ENCODE results near the gene RERE. TPM values are rescaled to one million over a fixed set of nuclear protein-coding genes. Genes with fewer than 3 reads are reported as not detected.

Gene RERE
- total RNA-seq, 2 experiments from 2014 or later: 45.8 to 57.1 TPM

GRCh38 chr1:8328271-8328670 is 489.2 kb downstream of the RERE start:
- ChIA-PET CTCF (interaction anchor here (1.4 to 1.5 kb wide), 2 partner anchors 21 to 313 kb away, joined by 4 to 5 read pairs; no protein-coding TSS in a partner anchor), POLR2A (no interaction called here)
- Mint-ChIP-seq H3K4me1 (ENCODE audit: low read depth) (no peaks in the 10 kb centered on the region), H3K36me3 (ENCODE audit: low read depth) (no peaks in the 10 kb centered on the region), H3K9me3 (no peaks in the 10 kb centered on the region), H3K27me3 (no peaks in the 10 kb centered on the region), H3K4me3 (no peak overlapping the region), H3K27ac (no peak overlapping the region)
- no peak for TF ChIP-seq CTCF (IDR thresholded peaks at IDR 0.05)
- intact Hi-C loops (cut with micrococcal nuclease): no loop called here
- ATAC-seq (no peak), DNase-seq (no peak)

DNA sequence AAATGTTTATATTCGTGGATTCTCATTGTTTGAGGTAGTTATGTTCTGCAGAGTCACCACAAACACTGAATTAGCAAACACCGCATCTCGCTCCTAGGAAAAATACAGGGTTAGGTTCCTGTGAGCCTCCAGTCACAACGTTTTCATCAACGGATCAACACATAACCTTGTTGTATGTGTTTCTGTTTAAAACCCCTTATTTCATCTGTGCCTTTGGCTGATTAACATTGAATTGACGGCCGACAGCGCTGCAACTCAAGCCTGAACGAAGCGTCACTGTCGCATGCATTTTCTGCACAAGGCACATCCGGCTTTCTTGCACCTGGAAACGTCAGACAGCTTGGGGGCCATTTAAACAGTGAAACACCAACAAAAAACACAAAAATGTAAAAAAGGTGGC is 491.2 kb downstream of the RERE start:
- Mint-ChIP-seq H3K27me3 (no peaks in the 10 kb centered on the region), H3K4me1 (ENCODE audit: low read depth) (no peaks in the 10 kb centered on the region), H3K4me3 (no peak overlapping the region), H3K27ac (no peak overlapping the region), H3K36me3 (ENCODE audit: low read depth) (no peaks in the 10 kb centered on the region), H3K9me3 (no peaks in the 10 kb centered on the region)
- TF ChIP-seq CTCF (IDR thresholded peaks at IDR 0.05): no peak
- intact Hi-C loops (cut with micrococcal nuclease): no loop called here
- ChIA-PET POLR2A (no interaction called here), CTCF (no interaction called here)
- ATAC-seq (no peak), DNase-seq (no peak)

GRCh38 chr1:8325771-8326170 is 491.7 kb downstream of the RERE start:
- POLR2A ChIA-PET: no interaction called here

DNA sequence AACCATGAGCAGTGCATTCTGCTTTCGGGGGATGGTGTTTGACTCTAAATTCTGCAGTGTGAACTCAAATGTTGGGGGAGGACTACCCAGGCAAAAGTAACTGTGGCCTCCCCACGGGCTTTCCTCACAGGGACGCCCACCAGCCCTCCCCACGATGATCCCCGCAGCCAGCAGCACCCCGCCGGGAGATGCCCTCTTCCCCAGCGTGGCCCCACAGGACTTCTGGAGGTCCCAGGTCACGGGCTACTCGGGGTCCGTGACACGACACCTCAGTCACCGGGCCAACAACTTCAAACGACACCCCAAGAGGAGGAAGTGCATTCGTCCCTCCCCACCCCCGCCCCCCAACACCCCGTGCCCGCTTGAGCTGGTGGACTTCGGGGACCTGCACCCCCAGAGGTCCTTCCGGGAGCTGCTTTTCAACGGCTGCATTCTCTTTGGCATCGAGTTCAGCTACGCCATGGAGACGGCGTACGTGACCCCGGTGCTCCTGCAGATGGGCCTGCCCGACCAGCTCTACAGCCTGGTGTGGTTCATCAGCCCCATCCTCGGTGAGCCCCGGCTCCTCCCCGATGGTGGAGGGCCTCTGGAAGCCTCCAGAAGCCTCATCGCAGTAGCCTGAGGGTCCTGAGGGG is 493.1 kb downstream of the RERE start:
- TF ChIP-seq CTCF (IDR thresholded peaks at IDR 0.05): no peak
- CTCF ChIA-PET: no interaction called here
- no peak for ATAC-seq
- Mint-ChIP-seq H3K27ac (no peak overlapping the region), H3K9me3 (no peaks in the 10 kb centered on the region), H3K4me1 (ENCODE audit: low read depth) (no peaks in the 10 kb centered on the region), H3K4me3 (no peak overlapping the region), H3K27me3 (peaks cover 2% of the 10 kb centered on the region), H3K36me3 (ENCODE audit: low read depth) (no peaks in the 10 kb centered on the region)
- intact Hi-C loops (cut with micrococcal nuclease): no loop called here
- no peak for DNase-seq
- POLR2A ChIA-PET: interaction anchor here (0.6 kb wide), 1 partner anchor 515 kb away, joined by 3 read pairs; no protein-coding TSS in a partner anchor

More at GRCh38 chr1:8325771-8326170, 491.7 kb downstream of the RERE start:
- H3K4me1 Mint-ChIP-seq (ENCODE audit: low read depth): no peaks in the 10 kb centered on the region
- TF ChIP-seq CTCF (IDR thresholded peaks at IDR 0.05): no peak
- CTCF ChIA-PET: no interaction called here
- ATAC-seq (no peak), DNase-seq (no peak)
- no peaks in the 10 kb centered on the region for H3K27me3 Mint-ChIP-seq
- intact Hi-C loops (cut with micrococcal nuclease): no loop called here
- H3K9me3 Mint-ChIP-seq: no peaks in the 10 kb centered on the region
- no peak overlapping the region for H3K27ac Mint-ChIP-seq
- no peak overlapping the region for H3K4me3 Mint-ChIP-seq
- H3K36me3 Mint-ChIP-seq (ENCODE audit: low read depth): no peaks in the 10 kb centered on the region

DNA sequence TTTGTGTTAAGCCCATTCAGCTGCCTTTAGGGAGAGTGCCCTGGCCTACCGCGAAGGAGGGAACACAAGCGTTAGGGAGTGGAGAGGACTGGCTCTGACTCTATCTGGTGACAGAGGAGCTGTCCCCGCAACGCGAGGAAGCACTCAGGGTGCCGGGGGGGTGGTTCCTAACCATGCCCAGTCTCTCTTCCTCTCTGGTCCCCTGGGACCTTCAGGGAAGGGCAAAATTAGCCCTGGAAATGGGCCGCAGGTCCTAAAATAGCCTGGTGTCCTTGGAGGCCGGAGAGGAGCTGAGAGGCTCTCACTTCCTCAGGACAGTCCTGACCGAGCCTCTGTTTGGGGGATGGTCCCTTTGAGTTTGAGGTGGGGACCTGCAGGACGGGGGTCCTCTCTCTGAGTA is 493.7 kb downstream of the RERE start:
- Mint-ChIP-seq H3K4me3 (no peak overlapping the region), H3K27ac (no peak overlapping the region), H3K4me1 (ENCODE audit: low read depth) (no peaks in the 10 kb centered on the region), H3K36me3 (ENCODE audit: low read depth) (no peaks in the 10 kb centered on the region), H3K27me3 (peaks cover 3% of the 10 kb centered on the region), H3K9me3 (no peaks in the 10 kb centered on the region)
- ChIA-PET CTCF (no interaction called here), POLR2A (interaction anchor here (0.6 kb wide), 2 partner anchors 8 to 516 kb away, joined by 3 to 4 read pairs; no protein-coding TSS in a partner anchor)
- no peak for ATAC-seq
- TF ChIP-seq CTCF (IDR thresholded peaks at IDR 0.05): no peak
- intact Hi-C loops (cut with micrococcal nuclease): no loop called here
- DNase-seq: no peak
